Epithelial cell of esophagus (primary cell): ENCODE results near the gene TMEM117.

ENCODE experiments used
- DNase-seq: peaks from one replicate; pipeline ENCODE4 v3.0.0; 2010; ENCODE audit warnings: low read depth
- H3K4me3 ChIP-seq: 2 replicates; pipeline ENCODE4 v1.5.1; 2011; ENCODE audit warnings: mild to moderate bottlenecking, low read length, control low read depth
- CTCF ChIP-seq: IDR thresholded peaks from 2 replicates; pipeline ENCODE4 v1.5.1; 2011; ENCODE audit warnings: low read depth, mild to moderate bottlenecking, low read length, control low read depth, inconsistent platforms; ENCODE audit not compliant: insufficient read depth; ENCODE audit errors: missing control alignments

The TMEM117 gene

GRCh38 chr12:43883748-43884147 is 47.9 kb downstream of the TMEM117 start:
- TF ChIP-seq CTCF = no peak
- H3K4me3 ChIP-seq = no peak overlapping the region
- peak; percentile 5 for DNase-seq

- no peak for TF ChIP-seq CTCF
- H3K4me3 ChIP-seq = no peak overlapping the region
- peak; percentile 75 for DNase-seq
These were observed 49.0 kb downstream of the TMEM117 start for GRCh38 chr12:43884683-43885410.

- no peak for TF ChIP-seq CTCF
- DNase-seq = no peak
- H3K4me3 ChIP-seq = no peak overlapping the region
These were observed 51.5 kb downstream of the TMEM117 start for GRCh38 chr12:43887397-43887796.

GRCh38 chr12:43891856-43892574 is 56.1 kb downstream of the TMEM117 start:
- no peak overlapping the region for H3K4me3 ChIP-seq
- TF ChIP-seq CTCF = no peak
- DNase-seq = peak; percentile 55

- no peak overlapping the region for H3K4me3 ChIP-seq
- DNase-seq = peak; percentile 62
- no peak for TF ChIP-seq CTCF
These were observed 57.8 kb downstream of the TMEM117 start for GRCh38 chr12:43893670-43894069.

- no peak for TF ChIP-seq CTCF
- DNase-seq = no peak
- no peak overlapping the region for H3K4me3 ChIP-seq
These were observed 59.8 kb downstream of the TMEM117 start for GRCh38 chr12:43895580-43896206.
